GM12875 (cell line): ENCODE data around the gene PPP2R5C.

ENCODE experiments used
- H3K4me3 ChIP-seq: one replicate; pipeline ENCODE4 v1.5.1; 2011; ENCODE audit warnings: low read depth, low read length, control low read depth
- TF ChIP-seq, protein P1 (sequence below): IDR thresholded peaks from 2 replicates; pipeline ENCODE4 v1.5.1; 2011; ENCODE audit warnings: low read depth, mild to moderate bottlenecking, control low read depth, inconsistent platforms, low read length, moderate library complexity, borderline replicate concordance; ENCODE audit not compliant: insufficient read depth

The PPP2R5C gene

DNA sequence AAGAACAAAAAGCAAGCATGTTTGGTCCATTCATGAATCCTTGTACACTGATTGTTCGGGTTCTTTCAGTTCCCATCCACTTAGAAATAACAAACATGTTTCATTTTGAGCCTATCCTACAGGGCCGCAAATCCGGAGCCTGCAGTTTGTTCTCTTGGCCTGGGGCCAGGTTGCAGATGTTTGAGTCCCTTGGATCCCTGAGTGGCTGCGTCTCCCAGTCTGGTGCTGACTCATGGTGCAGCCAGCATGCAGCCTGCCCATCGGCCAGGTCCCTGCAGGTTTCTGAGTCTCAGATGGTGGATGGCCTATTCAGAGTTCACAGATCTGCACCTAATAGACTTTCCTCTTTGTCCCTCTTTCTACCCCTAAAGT, 201.0 kb downstream of the PPP2R5C start:
- TF ChIP-seq, protein P1, sequence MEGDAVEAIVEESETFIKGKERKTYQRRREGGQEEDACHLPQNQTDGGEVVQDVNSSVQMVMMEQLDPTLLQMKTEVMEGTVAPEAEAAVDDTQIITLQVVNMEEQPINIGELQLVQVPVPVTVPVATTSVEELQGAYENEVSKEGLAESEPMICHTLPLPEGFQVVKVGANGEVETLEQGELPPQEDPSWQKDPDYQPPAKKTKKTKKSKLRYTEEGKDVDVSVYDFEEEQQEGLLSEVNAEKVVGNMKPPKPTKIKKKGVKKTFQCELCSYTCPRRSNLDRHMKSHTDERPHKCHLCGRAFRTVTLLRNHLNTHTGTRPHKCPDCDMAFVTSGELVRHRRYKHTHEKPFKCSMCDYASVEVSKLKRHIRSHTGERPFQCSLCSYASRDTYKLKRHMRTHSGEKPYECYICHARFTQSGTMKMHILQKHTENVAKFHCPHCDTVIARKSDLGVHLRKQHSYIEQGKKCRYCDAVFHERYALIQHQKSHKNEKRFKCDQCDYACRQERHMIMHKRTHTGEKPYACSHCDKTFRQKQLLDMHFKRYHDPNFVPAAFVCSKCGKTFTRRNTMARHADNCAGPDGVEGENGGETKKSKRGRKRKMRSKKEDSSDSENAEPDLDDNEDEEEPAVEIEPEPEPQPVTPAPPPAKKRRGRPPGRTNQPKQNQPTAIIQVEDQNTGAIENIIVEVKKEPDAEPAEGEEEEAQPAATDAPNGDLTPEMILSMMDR, result no peak
- H3K4me3 ChIP-seq, result no peak overlapping the region

DNA sequence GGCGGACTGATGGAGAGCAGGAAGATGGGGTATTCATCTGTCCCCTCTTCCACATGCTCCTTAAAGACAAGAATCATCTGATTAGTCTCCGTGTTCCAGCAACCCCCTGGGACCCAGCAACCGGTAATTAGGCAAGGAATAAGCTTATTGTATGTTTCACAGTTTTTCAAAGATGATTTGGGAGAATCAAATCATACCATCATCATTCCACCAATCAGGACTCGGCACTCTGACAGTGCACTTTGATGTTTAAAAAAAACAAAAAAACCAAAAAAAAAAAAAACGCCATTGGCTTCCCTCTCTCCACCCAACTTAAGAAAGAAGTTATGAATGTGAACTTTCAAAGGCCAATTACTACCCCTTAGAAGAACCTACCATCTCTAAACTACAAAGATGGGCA, 201.5 kb downstream of the PPP2R5C start:
- no peak overlapping the region for H3K4me3 ChIP-seq
- TF ChIP-seq, protein P1, result no peak

DNA sequence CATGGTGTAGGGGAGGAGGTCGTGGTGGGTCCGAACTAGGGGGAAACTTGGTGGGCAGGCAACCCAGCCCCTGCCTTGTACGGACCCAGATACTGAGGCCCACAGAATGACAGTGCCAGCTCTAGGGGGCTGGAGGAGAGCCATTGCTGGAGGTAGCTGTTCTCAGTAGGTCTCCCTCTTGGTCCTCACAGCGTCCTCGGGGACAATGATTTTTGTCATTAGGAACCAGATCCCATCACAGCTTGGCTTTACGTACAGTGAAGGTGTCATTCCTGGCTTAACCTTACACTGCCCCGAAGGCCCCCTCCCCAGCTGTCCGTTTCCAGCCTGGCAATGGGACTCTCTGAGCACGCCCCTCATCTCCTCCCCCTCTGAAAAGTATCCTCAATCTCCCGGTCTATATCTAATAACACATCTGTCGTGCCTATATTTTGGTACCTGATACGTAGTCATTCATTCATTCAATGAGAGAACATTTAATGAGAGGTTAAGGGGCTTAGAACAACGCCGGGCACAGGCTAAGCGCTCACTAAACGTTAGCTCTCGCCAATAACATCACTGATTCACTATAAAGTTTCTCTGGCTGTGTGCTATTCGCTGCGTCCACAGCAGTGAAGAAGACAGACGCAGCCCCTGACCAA, 202.3 kb downstream of the PPP2R5C start:
- TF ChIP-seq, protein P1, result no peak
- no peak overlapping the region for H3K4me3 ChIP-seq

DNA sequence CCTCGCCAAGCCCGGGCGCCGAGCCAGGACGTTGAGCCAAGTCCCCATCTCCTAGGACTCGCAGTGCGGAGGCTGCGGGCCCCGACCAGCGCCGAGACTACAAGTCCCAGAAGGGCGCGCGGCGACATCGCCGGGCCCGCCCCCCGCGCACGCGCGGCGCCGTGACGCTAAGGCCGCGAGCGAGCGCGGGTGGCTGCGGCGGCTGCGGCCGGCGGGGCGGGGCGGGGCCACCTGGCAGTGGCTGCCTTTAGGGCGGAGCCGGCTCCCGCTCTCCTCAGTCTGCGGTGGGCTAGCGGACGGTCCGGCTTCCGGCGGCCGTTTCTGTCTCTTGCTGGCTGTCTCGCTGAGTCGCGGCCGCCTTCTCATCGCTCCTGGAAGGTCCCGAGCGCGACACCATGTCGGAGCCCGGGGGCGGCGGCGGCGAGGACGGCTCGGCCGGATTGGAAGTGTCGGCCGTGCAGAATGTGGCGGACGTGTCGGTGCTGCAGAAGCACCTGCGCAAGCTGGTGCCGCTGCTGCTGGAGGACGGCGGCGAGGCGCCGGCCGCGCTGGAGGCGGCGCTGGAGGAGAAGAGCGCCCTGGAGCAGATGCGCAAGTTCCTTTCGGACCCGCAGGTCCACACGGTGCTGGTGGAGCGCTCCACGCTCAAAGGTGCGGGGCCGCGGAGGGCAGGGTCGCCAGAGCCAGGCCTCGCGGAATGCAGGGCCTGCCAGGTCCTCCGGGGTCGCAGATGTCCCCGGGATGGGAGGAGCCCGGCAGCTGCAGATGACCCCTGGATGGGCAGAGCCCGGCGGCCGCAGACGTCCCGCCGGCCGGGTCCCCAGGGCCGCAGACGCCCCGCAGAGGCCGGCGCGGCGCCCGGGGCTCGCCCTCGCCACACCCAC, 203.0 kb downstream of the PPP2R5C start, which contains the start of gene DYNC1H1:
DYNC1H1 (plus strand) TSS at position 277 of the 884 bp plus-strand sequence; CDS start at position 396, 119 bp downstream.
- TF ChIP-seq, protein P1, result no peak
- H3K4me3 ChIP-seq, result peak within 1 kb of the TSS; percentile 99

DNA sequence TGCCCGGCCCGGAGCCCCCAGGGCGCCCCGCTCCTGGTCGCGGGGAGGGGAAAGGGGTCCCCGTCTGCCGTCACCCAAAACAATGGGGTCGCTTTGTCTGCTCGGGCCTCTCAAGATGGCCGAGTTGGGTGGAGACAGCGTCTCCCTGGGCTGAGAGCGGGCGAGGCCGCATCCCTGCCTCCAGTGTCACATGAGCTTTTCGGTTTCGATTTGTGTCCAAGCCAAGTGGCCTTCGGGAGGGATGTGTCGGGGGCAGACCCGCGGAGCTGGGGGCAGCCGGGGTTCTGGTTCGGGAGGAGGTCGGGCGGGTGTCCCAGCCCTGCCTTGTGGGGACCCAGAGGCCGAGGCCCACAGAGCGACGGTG, 203.7 kb downstream of the PPP2R5C start:
- H3K4me3 ChIP-seq, result peak overlapping the region; percentile 99
- TF ChIP-seq, protein P1, result no peak

DNA sequence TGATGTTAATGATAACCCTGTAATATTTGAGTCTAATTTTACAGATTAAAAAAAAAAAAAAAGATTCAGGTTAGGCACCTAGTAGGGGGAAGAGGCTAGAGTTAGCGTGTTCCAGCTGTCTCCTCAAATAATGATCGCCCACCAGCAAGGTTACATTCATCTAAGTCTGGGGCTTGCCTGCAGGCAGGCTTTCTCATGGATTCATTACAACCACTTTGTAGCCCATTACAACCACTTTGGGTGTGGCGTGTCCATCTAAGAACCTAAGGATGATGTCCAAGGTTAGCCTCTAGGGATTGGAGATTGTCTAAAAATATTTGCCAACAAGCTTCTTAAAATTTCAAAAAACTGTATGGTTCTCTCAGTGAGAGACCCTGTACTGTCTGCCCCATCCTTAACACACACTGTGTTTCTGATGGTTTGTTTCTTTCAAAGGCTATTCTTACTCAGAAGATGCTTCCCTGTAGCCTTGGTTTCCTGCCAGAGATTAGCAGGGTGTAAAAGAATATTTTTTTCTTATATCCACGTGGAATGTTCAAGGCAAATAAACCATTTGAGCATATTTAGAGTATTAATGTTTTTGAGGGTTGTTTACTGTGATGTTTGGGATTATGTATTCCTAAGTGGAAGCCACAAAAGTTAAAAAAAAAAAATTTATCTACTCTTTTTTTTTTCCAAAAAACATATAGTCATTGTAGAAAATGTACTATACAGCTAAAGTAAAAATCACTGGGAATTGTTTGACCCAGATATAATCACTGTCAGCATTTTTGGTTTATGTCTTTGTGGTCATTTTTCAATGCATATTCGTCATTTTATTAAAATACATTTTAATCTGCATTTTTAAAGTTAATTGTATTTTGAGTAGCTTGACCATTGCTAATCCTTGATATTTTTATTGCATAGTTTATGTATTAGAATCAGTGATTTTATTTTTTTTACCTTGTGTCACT, 204.5 kb downstream of the PPP2R5C start:
- H3K4me3 ChIP-seq, result peak overlapping the region; percentile 99
- TF ChIP-seq, protein P1, result no peak
